CD4-positive, alpha-beta T cell (primary cell): ENCODE data around the gene TESK2. TPM values are rescaled to one million over a fixed set of nuclear protein-coding genes. Genes with fewer than 3 reads are reported as not detected.

ENCODE experiments used
- ATAC-seq: fragments of 200-7000 bp; cut with Tn5 transposase; one replicate; pipeline ENCODE4 v1.10.0; 2022; ENCODE audit warnings: mild to moderate bottlenecking; ENCODE audit not compliant: poor library complexity
- CTCF ChIA-PET: fragments of 350-600 bp; sonication (Branson Sonifier 250); formaldehyde crosslinking; loops from one replicate; lab custom pipeline; 2021; ENCODE audit warnings: antibody characterized with exemption, inconsistent platforms; lab: Charles Lee
- POLR2A ChIA-PET: fragments of 350-600 bp; sonication (Branson Sonifier 250); formaldehyde crosslinking; loops from one replicate; lab custom pipeline; 2021; ENCODE audit warnings: antibody characterized with exemption, inconsistent platforms; lab: Charles Lee
- DNase-seq, 14 experiments: peaks; one replicate each; pipeline ENCODE4 v3.0.0-alpha.2; 2013 to 2020; ENCODE audit warnings: mixed read lengths in 2 of 14
- H3K27ac ChIP-seq, 2 donors: one replicate each; pipeline versions ENCODE4 v1.5.1 to v1.7.0; 2013; ENCODE audit warnings: low read length in 2 of 2, low read depth in 1 of 2, mild to moderate bottlenecking in 1 of 2
- H3K27me3 ChIP-seq, 2 experiments: 1 replicate in 1 of 2; 2 replicates in 1 of 2; pipeline versions ENCODE4 v1.6.1 to v1.7.0; 2013; ENCODE audit warnings: low read length in 2 of 2, control low read depth in 1 of 2, mild to moderate bottlenecking in 1 of 2, moderate library complexity in 1 of 2; ENCODE audit not compliant: insufficient read depth in 2 of 2, control insufficient read depth in 1 of 2
- H3K36me3 ChIP-seq: one replicate; pipeline ENCODE4 v1.6.1; 2013; ENCODE audit warnings: low read length, control low read depth; ENCODE audit not compliant: insufficient read depth
- H3K4me1 ChIP-seq: one replicate; pipeline ENCODE4 v1.6.1; 2013; ENCODE audit warnings: low read length, control low read depth; ENCODE audit not compliant: insufficient read depth
- H3K4me3 ChIP-seq: one replicate; pipeline ENCODE4 v1.5.1; 2013; ENCODE audit warnings: mild to moderate bottlenecking, low read length, moderate library complexity
- H3K9me3 ChIP-seq, 2 experiments: 1 replicate in 1 of 2; 2 replicates in 1 of 2; pipeline versions ENCODE4 v1.6.1 to v1.7.0; 2013; ENCODE audit warnings: low read length in 2 of 2, mild to moderate bottlenecking in 2 of 2, control low read depth in 1 of 2, moderate library complexity in 1 of 2; ENCODE audit not compliant: control insufficient read depth in 1 of 2, insufficient read depth in 1 of 2
- H3K27ac Mint-ChIP-seq: one replicate; pipeline ENCODE4 v1.8.0; 2020; ENCODE audit warnings: mixed read lengths
- H3K27me3 Mint-ChIP-seq: one replicate; pipeline ENCODE4 v1.8.0; 2021; ENCODE audit warnings: mixed read lengths
- H3K36me3 Mint-ChIP-seq: one replicate; pipeline ENCODE4 v1.8.0; 2021; ENCODE audit warnings: low read depth, mixed read lengths
- H3K4me1 Mint-ChIP-seq: one replicate; pipeline ENCODE4 v1.8.0; 2021; ENCODE audit warnings: low read depth, mixed read lengths
- H3K4me3 Mint-ChIP-seq: one replicate; pipeline ENCODE4 v1.8.0; 2020; ENCODE audit warnings: mild to moderate bottlenecking, mixed read lengths
- H3K9me3 Mint-ChIP-seq: one replicate; pipeline ENCODE4 v1.8.0; 2020; ENCODE audit warnings: mixed read lengths
- intact Hi-C, 2 experiments: fragments of 100-400 bp; cut with DNase I in 1 of 2; cut with micrococcal nuclease in 1 of 2; formaldehyde crosslinking; loops; one replicate each; pipeline versions ENCODE4 v1.15.1 to v1.9.0; 2023 to 2025; cut with DNase I, micrococcal nuclease
- total RNA-seq, 174 experiments: library from RNA in 2 of 174; stranded (reverse) in 2 of 174; gene quantifications; one replicate each; pipeline ENCODE4 v1.2.3 and lab custom pipeline; 2021 to 2026
- TF ChIP-seq, protein P1 (sequence below): fragments of 200-600 bp; IDR thresholded peaks from one replicate; pipeline ENCODE4 v1.8.0; 2022; ENCODE audit warnings: antibody characterized with exemption, mild to moderate bottlenecking

The TESK2 gene
- total RNA-seq, 2 experiments from 2014 or later, result 2.8 to 3.4 TPM

DNA sequence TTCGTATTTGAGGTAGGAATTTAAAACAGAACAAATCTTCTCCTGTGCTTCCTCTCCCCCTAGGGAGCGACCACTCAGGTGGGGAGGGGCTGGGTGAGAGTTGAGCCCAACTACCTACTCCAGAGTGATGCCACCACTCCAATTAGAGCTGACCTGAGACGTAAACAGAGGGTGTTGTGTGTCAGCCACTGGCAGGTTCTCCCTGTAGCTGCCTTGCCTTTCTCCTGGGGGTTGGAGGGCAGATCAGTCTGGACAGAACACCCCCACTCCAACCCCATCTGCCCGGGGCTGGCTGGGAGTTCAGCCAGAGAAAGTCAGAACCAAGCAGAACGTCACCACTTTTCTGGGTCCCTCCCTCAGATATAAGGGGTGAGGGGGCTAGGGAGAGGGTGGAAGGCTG is 162.3 kb downstream of the TESK2 start:
- Mint-ChIP-seq H3K4me1 (peaks cover 7% of the 10 kb centered on the region), H3K36me3 (peaks cover 29% of the 10 kb centered on the region), H3K9me3 (no peaks in the 10 kb centered on the region), H3K4me3 (peak overlapping the region; percentile 48), H3K27ac (no peak overlapping the region), H3K27me3 (no peaks in the 10 kb centered on the region)
- POLR2A ChIA-PET, result interaction anchor here (4.9 kb wide), 1 partner anchor 12 kb away, joined by 50 read pairs; the partner anchor contains the start of genes MUTYH and TOE1
- Histone ChIP-seq H3K27me3 (peaks cover 0 to 2% of the 10 kb centered on the region in 2 experiments), H3K4me3 (no peak overlapping the region), H3K27ac (no peak overlapping the region), H3K4me1 (peaks cover 21% of the 10 kb centered on the region), H3K9me3 (no peaks in the 10 kb centered on the region), H3K36me3 (peaks cover 27% of the 10 kb centered on the region)
- CTCF ChIA-PET, result no interaction called here
- no peak for ATAC-seq
- TF ChIP-seq, protein P1, sequence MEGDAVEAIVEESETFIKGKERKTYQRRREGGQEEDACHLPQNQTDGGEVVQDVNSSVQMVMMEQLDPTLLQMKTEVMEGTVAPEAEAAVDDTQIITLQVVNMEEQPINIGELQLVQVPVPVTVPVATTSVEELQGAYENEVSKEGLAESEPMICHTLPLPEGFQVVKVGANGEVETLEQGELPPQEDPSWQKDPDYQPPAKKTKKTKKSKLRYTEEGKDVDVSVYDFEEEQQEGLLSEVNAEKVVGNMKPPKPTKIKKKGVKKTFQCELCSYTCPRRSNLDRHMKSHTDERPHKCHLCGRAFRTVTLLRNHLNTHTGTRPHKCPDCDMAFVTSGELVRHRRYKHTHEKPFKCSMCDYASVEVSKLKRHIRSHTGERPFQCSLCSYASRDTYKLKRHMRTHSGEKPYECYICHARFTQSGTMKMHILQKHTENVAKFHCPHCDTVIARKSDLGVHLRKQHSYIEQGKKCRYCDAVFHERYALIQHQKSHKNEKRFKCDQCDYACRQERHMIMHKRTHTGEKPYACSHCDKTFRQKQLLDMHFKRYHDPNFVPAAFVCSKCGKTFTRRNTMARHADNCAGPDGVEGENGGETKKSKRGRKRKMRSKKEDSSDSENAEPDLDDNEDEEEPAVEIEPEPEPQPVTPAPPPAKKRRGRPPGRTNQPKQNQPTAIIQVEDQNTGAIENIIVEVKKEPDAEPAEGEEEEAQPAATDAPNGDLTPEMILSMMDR, result no peak
- DNase-seq, result no peak
- intact Hi-C loops, result no loop called here

DNA sequence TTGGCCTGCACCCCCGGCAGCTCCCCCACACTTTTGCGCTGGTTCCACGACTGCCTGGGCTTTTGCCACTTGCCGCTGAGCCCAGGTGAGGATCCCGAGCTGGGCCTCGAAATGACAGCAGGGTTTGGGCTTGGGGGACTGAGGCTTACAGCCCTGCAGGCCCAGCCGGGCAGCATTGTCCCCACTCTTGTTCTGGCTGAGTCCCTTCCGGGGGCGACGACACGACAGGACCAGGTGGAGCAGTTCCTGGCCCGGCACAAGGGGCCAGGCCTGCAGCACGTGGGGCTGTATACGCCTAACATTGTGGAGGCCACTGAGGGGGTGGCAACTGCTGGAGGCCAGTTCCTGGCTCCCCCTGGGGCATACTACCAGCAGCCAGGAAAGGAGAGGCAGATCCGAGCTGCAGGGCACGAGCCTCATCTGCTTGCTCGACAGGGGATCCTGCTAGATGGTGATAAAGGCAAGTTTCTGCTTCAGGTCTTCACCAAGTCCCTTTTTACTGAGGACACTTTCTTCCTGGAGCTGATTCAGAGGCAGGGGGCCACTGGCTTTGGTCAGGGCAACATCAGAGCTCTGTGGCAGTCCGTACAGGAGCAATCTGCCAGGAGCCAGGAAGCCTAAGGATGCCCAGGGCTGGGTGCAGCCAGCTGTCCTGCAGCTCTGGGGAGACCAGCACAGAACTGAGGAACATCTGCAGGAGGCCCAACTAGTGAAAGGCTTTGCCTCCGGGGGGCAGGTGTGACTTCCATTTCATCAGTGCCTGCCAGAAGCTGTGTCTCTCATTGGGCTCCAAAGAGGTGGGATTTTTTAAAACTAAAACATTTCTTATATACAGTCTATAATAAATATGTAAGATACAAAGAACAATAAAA is 163.1 kb downstream of the TESK2 start:
- DNase-seq (peak in 1 of 14 experiments; percentile 28), ATAC-seq (no peak)
- CTCF ChIA-PET, result interaction anchor here (0.8 to 1.4 kb wide), 2 partner anchors 10 to 12 kb away, joined by 4 read pairs; partner anchors contain the start of genes MUTYH and TOE1
- H3K4me1 Mint-ChIP-seq, result peaks cover 7% of the 10 kb centered on the region
- Histone ChIP-seq H3K4me3 (peak overlapping the region; percentile 70), H3K27ac (no peak overlapping the region), H3K36me3 (peaks cover 19% of the 10 kb centered on the region), H3K27me3 (peaks cover 0 to 2% of the 10 kb centered on the region in 2 experiments), H3K4me1 (peaks cover 21% of the 10 kb centered on the region), H3K9me3 (no peaks in the 10 kb centered on the region)
- peaks cover 21% of the 10 kb centered on the region for H3K36me3 Mint-ChIP-seq
- TF ChIP-seq, protein P1, result no peak
- no peaks in the 10 kb centered on the region for H3K27me3 Mint-ChIP-seq
- H3K9me3 Mint-ChIP-seq, result no peaks in the 10 kb centered on the region
- peak overlapping the region; percentile 60 for H3K4me3 Mint-ChIP-seq
- POLR2A ChIA-PET, result interaction anchor here (0.9 to 4.9 kb wide), 3 partner anchors 12 to 358 kb away, joined by 3 to 50 read pairs (median 5); partner anchors contain the start of genes HECTD3, MUTYH, TOE1 and UROD
- H3K27ac Mint-ChIP-seq, result no peak overlapping the region
- intact Hi-C loops, result no loop called here

DNA sequence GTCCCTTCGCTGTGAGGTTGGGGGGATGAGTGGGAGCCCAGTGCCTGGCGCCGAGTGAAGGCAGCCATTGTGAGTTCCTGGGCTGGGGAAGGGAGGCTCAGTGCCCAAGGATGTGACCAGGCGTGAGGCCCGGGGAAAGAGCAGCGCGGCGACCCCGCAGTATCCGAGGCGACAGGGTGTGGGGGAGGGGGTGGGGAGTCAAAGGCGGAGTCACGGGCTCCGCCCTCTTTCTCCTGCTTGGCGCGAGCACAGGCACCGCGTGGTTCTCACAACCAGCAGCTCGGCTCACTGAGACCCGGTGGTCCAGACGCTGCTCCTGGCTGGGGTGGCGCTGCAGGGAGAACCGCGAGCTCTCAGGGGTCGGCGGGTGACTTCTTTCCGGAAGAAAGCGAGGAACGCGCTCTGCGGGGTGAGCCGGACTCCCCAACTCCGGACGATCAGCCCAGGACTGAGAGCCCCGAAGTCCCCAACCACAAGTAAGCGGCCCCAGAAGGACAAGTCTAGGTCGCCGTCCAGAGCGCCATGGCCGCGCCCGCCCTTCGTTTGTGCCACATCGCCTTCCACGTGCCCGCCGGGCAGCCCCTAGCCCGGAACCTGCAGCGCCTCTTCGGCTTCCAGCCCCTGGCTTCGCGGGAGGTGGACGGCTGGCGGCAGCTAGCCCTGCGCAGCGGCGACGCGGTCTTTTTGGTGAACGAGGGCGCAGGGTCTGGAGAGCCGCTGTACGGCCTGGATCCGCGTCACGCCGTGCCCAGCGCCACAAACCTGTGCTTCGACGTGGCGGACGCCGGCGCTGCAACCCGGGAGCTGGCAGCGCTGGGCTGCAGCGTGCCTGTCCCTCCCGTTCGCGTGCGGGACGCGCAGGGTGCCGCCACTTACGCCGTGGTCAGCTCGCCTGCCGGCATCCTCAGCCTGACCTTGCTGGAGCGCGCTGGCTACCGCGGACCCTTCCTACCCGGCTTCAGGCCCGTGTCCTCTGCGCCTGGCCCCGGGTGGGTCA is 164.0 kb downstream of the TESK2 start, which contains the start of gene HPDL:
HPDL (plus strand) TSS at position 269 of the 997 bp plus-strand sequence; CDS start at position 523, 254 bp downstream.
- Histone ChIP-seq H3K9me3 (no peaks in the 10 kb centered on the region), H3K27me3 (peaks cover 0 to 2% of the 10 kb centered on the region in 2 experiments), H3K36me3 (peaks cover 14% of the 10 kb centered on the region), H3K4me1 (peaks cover 21% of the 10 kb centered on the region), H3K27ac (no peak within 1 kb of the TSS), H3K4me3 (peak within 1 kb of the TSS; percentile 70)
- no peaks in the 10 kb centered on the region for H3K9me3 Mint-ChIP-seq
- peak within 1 kb of the TSS; percentile 85 for H3K4me3 Mint-ChIP-seq
- ATAC-seq, result peak; percentile 87
- intact Hi-C loops, result no loop called here
- H3K36me3 Mint-ChIP-seq, result peaks cover 21% of the 10 kb centered on the region
- DNase-seq, result peak; percentile 18 to 78 (median 46)
- CTCF ChIA-PET, result interaction anchor here (0.6 to 1.4 kb wide), 3 partner anchors 13 to 92 kb away, joined by 3 to 4 read pairs (median 4); partner anchors contain the start of genes MUTYH and TOE1
- POLR2A ChIA-PET, result interaction anchor here (0.9 to 4.9 kb wide), 4 partner anchors 13 to 359 kb away, joined by 3 to 50 read pairs (median 6); partner anchors contain the start of genes HECTD3, MUTYH, TOE1 and UROD
- no peak within 1 kb of the TSS for H3K27ac Mint-ChIP-seq
- TF ChIP-seq, protein P1, result no peak
- H3K27me3 Mint-ChIP-seq, result no peaks in the 10 kb centered on the region
- H3K4me1 Mint-ChIP-seq, result peaks cover 7% of the 10 kb centered on the region
